SK-N-SH treated with all-trans-retinoic acid at 6 μM for 48 hours (cell line): ENCODE data around the gene SH3PXD2B.

Source experiments
- ATAC-seq: fragments of 200-7000 bp; cut with Tn5 transposase; 3 replicates; pipeline ENCODE4 v1.9.1; 2020; ENCODE audit warnings: mild to moderate bottlenecking, moderate library complexity
- ARNTL ChIP-seq: fragments of 450-650 bp; formaldehyde crosslinking; IDR thresholded peaks from 2 replicates; pipeline ENCODE4 v1.5.0; 2020; ENCODE audit warnings: low read depth, mild to moderate bottlenecking, moderate library complexity, borderline replicate concordance
- BACH2 ChIP-seq: fragments of 250-450 bp; sonication (Bioruptor Pico); IDR thresholded peaks from 2 replicates; pipeline ENCODE4 v1.9.0; 2021; ENCODE audit warnings: mild to moderate bottlenecking, borderline replicate concordance
- CSDC2 ChIP-seq: fragments of 250-450 bp; sonication (Bioruptor Pico); IDR thresholded peaks from 2 replicates; pipeline ENCODE4 v1.5.0; 2020; ENCODE audit warnings: mild to moderate bottlenecking, moderate library complexity
- CSRNP3 ChIP-seq: fragments of 250-450 bp; sonication (Bioruptor Pico); IDR thresholded peaks from 2 replicates; pipeline ENCODE4 v1.5.1; 2021; ENCODE audit warnings: mild to moderate bottlenecking, moderate library complexity
- ESRRG ChIP-seq: fragments of 250-450 bp; sonication (Bioruptor Pico); IDR thresholded peaks from 2 replicates; pipeline ENCODE4 v1.6.1; 2021; ENCODE audit warnings: mild to moderate bottlenecking
- GLIS3 ChIP-seq: fragments of 250-450 bp; sonication (Bioruptor Pico); IDR thresholded peaks from 2 replicates; pipeline ENCODE4 v1.5.0; 2020; ENCODE audit warnings: mild to moderate bottlenecking, moderate library complexity
- ISL1 ChIP-seq: fragments of 250-450 bp; sonication (Bioruptor Pico); IDR thresholded peaks from 2 replicates; pipeline ENCODE4 v2.1.2; 2022; ENCODE audit warnings: mild to moderate bottlenecking, moderate library complexity
- OSR1 ChIP-seq: fragments of 250-450 bp; sonication (Bioruptor Pico); IDR thresholded peaks from 2 replicates; pipeline ENCODE4 v1.8.0; 2022; ENCODE audit warnings: moderate library complexity, mild to moderate bottlenecking, inconsistent platforms
- PATZ1 ChIP-seq: fragments of 250-450 bp; sonication (Bioruptor Pico); IDR thresholded peaks from 2 replicates; pipeline ENCODE4 v1.8.0; 2020; ENCODE audit warnings: mild to moderate bottlenecking, moderate library complexity, borderline replicate concordance
- POU6F1 ChIP-seq: fragments of 250-450 bp; sonication (Bioruptor Pico); IDR thresholded peaks from 2 replicates; pipeline ENCODE4 v1.8.0; 2021; ENCODE audit warnings: low read depth, mild to moderate bottlenecking, moderate library complexity, borderline replicate concordance
- PPARA ChIP-seq: fragments of 250-450 bp; sonication (Bioruptor Pico); IDR thresholded peaks from 2 replicates; pipeline ENCODE4 v1.5.0; 2020; ENCODE audit warnings: mild to moderate bottlenecking, borderline replicate concordance
- RARB ChIP-seq: fragments of 250-450 bp; sonication (Bioruptor Pico); IDR thresholded peaks from 2 replicates; pipeline ENCODE4 v1.8.0; 2021; ENCODE audit warnings: mild to moderate bottlenecking, moderate library complexity
- SNAI2 ChIP-seq: fragments of 250-450 bp; sonication (Bioruptor Pico); IDR thresholded peaks from 2 replicates; pipeline ENCODE4 v1.5.0; 2020; ENCODE audit warnings: mild to moderate bottlenecking, moderate library complexity
- TCF4 ChIP-seq: fragments of 250-450 bp; sonication (Bioruptor Pico); IDR thresholded peaks from 2 replicates; pipeline ENCODE4 v1.8.0; 2021; ENCODE audit warnings: mild to moderate bottlenecking, moderate library complexity, borderline replicate concordance
- TOX ChIP-seq: fragments of 250-450 bp; sonication (Bioruptor Pico); IDR thresholded peaks from 2 replicates; pipeline ENCODE4 v1.8.0; 2021; ENCODE audit warnings: mild to moderate bottlenecking, moderate library complexity, borderline replicate concordance
- TSHZ2 ChIP-seq: fragments of 250-450 bp; sonication (Bioruptor Pico); IDR thresholded peaks from 2 replicates; pipeline ENCODE4 v1.5.0; 2020; ENCODE audit warnings: mild to moderate bottlenecking, moderate library complexity
- ZC3H10 ChIP-seq: fragments of 250-450 bp; sonication (Bioruptor Pico); IDR thresholded peaks from 2 replicates; pipeline ENCODE4 v1.5.1; 2021; ENCODE audit warnings: mild to moderate bottlenecking, moderate library complexity
- ZFP3 ChIP-seq: fragments of 250-450 bp; sonication (Bioruptor Pico); IDR thresholded peaks from 2 replicates; pipeline ENCODE4 v1.5.0; 2020; ENCODE audit warnings: mild to moderate bottlenecking, moderate library complexity
- ZFP30 ChIP-seq: fragments of 450-650 bp; formaldehyde crosslinking; IDR thresholded peaks from 2 replicates; pipeline ENCODE4 v1.5.0; 2022; ENCODE audit warnings: mild to moderate bottlenecking, moderate library complexity
- ZNF565 ChIP-seq: fragments of 450-650 bp; formaldehyde crosslinking; conservative IDR thresholded peaks from 2 replicates; pipeline ENCODE4 v1.5.0; 2020; ENCODE audit warnings: low read depth, mild to moderate bottlenecking, moderate library complexity
- ZNF70 ChIP-seq: fragments of 450-650 bp; formaldehyde crosslinking; IDR thresholded peaks from 2 replicates; pipeline ENCODE4 v1.5.0; 2020; ENCODE audit warnings: mild to moderate bottlenecking, moderate library complexity
- ZNF8 ChIP-seq: fragments of 450-650 bp; formaldehyde crosslinking; IDR thresholded peaks from 2 replicates; pipeline ENCODE4 v1.5.0; 2020; ENCODE audit warnings: mild to moderate bottlenecking, moderate library complexity

The SH3PXD2B gene

GRCh38 chr5:172421020-172421419 lies 33.3 kb downstream of the SH3PXD2B start:
- ATAC-seq: no peak
- TF ChIP-seq ESRRG (CRISPR knock-in tag) (no peak), PPARA (CRISPR knock-in tag) (no peak), POU6F1 (CRISPR knock-in tag) (no peak), TCF4 (CRISPR knock-in tag) (no peak), TOX (no peak), ZFP3 (no peak)

GRCh38 chr5:172420235-172420939 lies 33.9 kb downstream of the SH3PXD2B start:
- no peak for ATAC-seq
- TF ChIP-seq ZC3H10 (CRISPR knock-in tag) (no peak), PPARA (CRISPR knock-in tag) (no peak), CSRNP3 (CRISPR knock-in tag) (no peak), ESRRG (CRISPR knock-in tag) (no peak), POU6F1 (CRISPR knock-in tag) (no peak), TCF4 (CRISPR knock-in tag) (no peak), PATZ1 (no peak), RARB (CRISPR knock-in tag) (no peak), TSHZ2 (CRISPR knock-in tag) (no peak), CSDC2 (CRISPR knock-in tag) (no peak), ZFP3 (no peak), SNAI2 (CRISPR knock-in tag) (no peak), GLIS3 (no peak), ZNF8 (CRISPR knock-in tag) (no peak), ARNTL (CRISPR knock-in tag) (no peak)

- peak; percentile 2; the same call in 1 of the 3 replicates for ATAC-seq
- no peak for TF ChIP-seq ZFP30 (CRISPR knock-in tag)
- TF ChIP-seq ZNF8 (CRISPR knock-in tag): no peak
- no peak for TF ChIP-seq POU6F1 (CRISPR knock-in tag)
- no peak for TF ChIP-seq ZC3H10 (CRISPR knock-in tag)
- TF ChIP-seq PPARA (CRISPR knock-in tag): no peak
- TF ChIP-seq SNAI2 (CRISPR knock-in tag): no peak
- no peak for TF ChIP-seq CSDC2 (CRISPR knock-in tag)
- no peak for TF ChIP-seq BACH2 (CRISPR knock-in tag)
- TF ChIP-seq ZNF565 (CRISPR knock-in tag): no peak
- TF ChIP-seq PATZ1: no peak
- no peak for TF ChIP-seq OSR1 (CRISPR knock-in tag)
- TF ChIP-seq ZNF70 (CRISPR knock-in tag): no peak
- no peak for TF ChIP-seq ISL1 (CRISPR knock-in tag)
Observed at GRCh38 chr5:172418862-172419814, 35.2 kb downstream of the SH3PXD2B start.
